Activated naive CD8-positive, alpha-beta T cell treated with anti-CD3 and anti-CD28 coated beads, Interleukin-2, amount 10 ng/mL, durations not matched to agents 7 days and 5 days (primary cell): ENCODE data around the gene CHAT. TPM values are rescaled to one million over a fixed set of nuclear protein-coding genes. Genes with fewer than 3 reads are reported as not detected.
"Not testable (repeated sequence)": the region's sequence is repeated elsewhere in the genome, so short reads cannot be mapped to it uniquely, and the experiment has no call there.

Experiments
- ATAC-seq: fragments of 150-1000 bp; cut with Tn5 transposase; one replicate; pipeline ENCODE4 v1.10.0; 2021; ENCODE audit warnings: low read depth, moderate library complexity
- POLR2A ChIA-PET: fragments of 350-600 bp; sonication (Branson Sonifier 250); formaldehyde crosslinking; loops from one replicate; lab custom pipeline; 2021; ENCODE audit warnings: antibody characterized with exemption; lab: Charles Lee
- DNase-seq: peaks from one replicate; pipeline ENCODE4 v3.0.0; 2021
- H3K27ac Mint-ChIP-seq: one replicate; pipeline ENCODE4 v1.8.0; 2022; ENCODE audit warnings: mild to moderate bottlenecking, mixed read lengths
- H3K27me3 Mint-ChIP-seq: one replicate; pipeline ENCODE4 v1.8.0; 2022; ENCODE audit warnings: mild to moderate bottlenecking, moderate library complexity, mixed read lengths
- H3K36me3 Mint-ChIP-seq: one replicate; pipeline ENCODE4 v1.8.0; 2021; ENCODE audit warnings: mild to moderate bottlenecking, mixed read lengths
- H3K4me1 Mint-ChIP-seq: one replicate; pipeline ENCODE4 v1.8.0; 2021; ENCODE audit warnings: mixed read lengths
- H3K4me3 Mint-ChIP-seq: one replicate; pipeline ENCODE4 v1.8.0; 2022; ENCODE audit warnings: mild to moderate bottlenecking, moderate library complexity, mixed read lengths
- H3K9me3 Mint-ChIP-seq: one replicate; pipeline ENCODE4 v1.8.0; 2021; ENCODE audit warnings: mixed read lengths
- total RNA-seq, 2 experiments: library from RNA; stranded (reverse); gene quantifications; one replicate each; pipeline ENCODE4 v1.2.3, GENCODE V29; 2021

The CHAT gene
- total RNA-seq, 2 experiments from 2014 or later, result not detected

DNA sequence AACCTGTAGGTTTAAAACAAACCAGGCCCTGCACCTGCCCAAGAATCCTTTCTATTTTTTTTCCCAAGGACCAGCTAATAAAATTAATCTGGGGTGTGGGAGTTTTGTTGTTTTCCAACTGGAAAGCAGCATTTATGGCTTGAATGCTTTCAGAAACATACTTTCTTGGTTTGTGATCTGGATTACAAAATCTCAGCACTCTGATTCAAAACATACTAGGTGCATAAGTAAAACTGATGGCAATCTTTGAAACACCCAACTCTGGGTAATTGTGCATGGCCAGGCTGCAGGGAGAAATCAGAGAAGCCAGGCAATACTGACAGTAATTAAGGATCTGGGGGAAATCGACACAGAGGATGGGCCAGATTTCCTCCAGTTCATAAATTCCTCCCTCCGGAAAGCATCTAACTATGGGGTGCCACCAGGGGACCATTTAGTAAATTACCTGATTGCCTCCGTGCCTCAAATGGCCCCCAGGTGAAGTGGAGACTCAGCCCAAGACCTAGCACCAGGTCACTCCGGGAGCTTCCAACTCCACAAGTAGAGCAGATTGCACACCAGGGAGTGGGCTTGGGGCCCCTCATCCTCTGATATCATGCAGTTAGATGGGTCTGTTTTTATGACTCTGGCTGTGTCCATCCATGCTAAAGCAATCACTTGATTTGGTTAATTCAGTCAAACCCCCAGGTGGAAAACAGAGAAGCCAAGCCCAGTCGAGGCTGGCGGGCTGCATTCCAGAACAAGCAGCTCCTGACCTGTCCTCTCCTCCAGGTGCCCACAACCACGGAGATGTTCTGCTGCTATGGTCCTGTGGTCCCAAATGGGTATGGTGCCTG, 50.4 kb downstream of the CHAT start:
- Mint-ChIP-seq H3K36me3 (no peaks in the 10 kb centered on the region), H3K4me3 (no peak overlapping the region), H3K27ac (no peak overlapping the region), H3K27me3 (peaks cover 12% of the 10 kb centered on the region), H3K4me1 (no peaks in the 10 kb centered on the region), H3K9me3 (peaks cover 1% of the 10 kb centered on the region)
- POLR2A ChIA-PET, result no interaction called here
- no peak for ATAC-seq
- DNase-seq, result no peak

DNA sequence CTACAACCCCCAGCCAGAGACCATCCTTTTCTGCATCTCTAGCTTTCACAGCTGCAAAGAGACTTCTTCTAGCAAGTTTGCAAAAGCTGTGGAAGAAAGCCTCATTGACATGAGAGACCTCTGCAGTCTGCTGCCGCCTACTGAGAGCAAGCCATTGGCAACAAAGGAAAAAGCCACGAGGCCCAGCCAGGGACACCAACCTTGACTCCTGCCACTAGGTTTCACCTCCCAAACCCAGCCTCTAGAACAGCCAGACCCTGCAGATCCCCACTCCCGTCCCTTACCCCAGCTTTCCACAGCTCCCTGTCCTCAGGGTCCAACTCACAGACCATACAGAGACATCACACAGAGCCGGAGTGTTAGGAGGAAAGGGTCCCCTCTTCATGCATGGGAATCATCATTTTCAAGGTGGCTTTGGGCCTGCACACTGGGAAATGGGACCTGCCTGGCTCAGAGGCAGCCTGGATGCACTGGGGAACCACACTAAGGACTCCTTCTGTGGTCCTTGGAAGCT, 51.1 kb downstream of the CHAT start:
- ATAC-seq (no peak), DNase-seq (no peak)
- no peak overlapping the region for H3K27ac Mint-ChIP-seq
- POLR2A ChIA-PET, result no interaction called here
- H3K9me3 Mint-ChIP-seq, result no peaks in the 10 kb centered on the region
- peaks cover 11% of the 10 kb centered on the region for H3K27me3 Mint-ChIP-seq
- no peak overlapping the region for H3K4me3 Mint-ChIP-seq
- H3K36me3 Mint-ChIP-seq, result no peaks in the 10 kb centered on the region
- no peaks in the 10 kb centered on the region for H3K4me1 Mint-ChIP-seq

DNA sequence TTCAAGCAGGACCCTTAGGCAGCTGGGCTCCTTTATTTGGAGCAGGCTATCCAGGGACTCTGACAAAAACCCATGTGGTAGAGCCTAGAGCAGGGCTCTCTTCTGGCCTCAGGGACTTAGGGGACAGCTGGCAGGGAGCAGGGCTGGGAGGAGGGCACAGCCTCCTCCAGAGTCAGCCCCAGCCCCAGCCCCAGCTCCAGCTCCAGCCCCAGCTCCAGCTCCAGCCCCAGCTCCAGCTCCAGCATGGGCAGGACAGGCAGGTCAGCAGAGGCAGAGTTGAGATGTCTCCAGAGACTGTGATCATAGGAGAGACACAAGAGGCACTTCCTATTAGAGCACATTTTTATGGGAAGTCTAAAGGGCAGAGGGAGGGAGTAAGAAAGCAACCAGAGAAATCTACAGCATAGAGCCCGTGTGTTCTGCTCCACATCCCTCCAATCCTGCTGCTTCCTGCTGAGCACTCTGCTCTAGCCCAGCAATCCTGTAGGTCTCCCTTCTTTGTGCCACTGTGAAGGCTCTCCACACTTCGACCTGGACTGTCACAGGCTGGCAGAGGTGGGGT, 52.3 kb downstream of the CHAT start:
- no peak overlapping the region for H3K27ac Mint-ChIP-seq
- no peaks in the 10 kb centered on the region for H3K36me3 Mint-ChIP-seq
- no peaks in the 10 kb centered on the region for H3K4me1 Mint-ChIP-seq
- H3K4me3 Mint-ChIP-seq, result no peak overlapping the region
- H3K27me3 Mint-ChIP-seq, result peaks cover 16% of the 10 kb centered on the region
- H3K9me3 Mint-ChIP-seq, result no peaks in the 10 kb centered on the region
- ATAC-seq (no peak), DNase-seq (no peak)
- POLR2A ChIA-PET, result no interaction called here

DNA sequence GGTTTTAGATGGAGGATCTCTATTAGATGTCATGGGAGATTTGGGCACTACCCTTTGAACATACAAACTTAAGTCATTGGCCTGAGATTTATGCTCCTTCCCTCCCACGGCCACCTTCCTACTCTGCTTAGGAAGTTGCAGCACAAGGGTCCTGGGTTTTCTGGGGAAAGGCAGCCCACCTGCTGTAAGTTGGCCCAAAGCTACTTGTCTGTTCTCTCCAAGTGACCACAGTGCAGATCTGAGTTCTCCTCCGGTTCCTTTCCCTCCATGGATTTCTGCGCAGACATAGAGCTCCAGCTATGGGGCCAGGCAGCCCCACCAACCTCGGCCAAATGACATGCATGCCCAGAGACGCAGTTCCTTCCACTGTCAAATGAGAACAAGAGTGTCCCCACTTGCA, 52.8 kb downstream of the CHAT start:
- POLR2A ChIA-PET, result no interaction called here
- Mint-ChIP-seq H3K9me3 (no peaks in the 10 kb centered on the region), H3K4me1 (no peaks in the 10 kb centered on the region), H3K27me3 (peaks cover 21% of the 10 kb centered on the region), H3K4me3 (no peak overlapping the region), H3K27ac (no peak overlapping the region), H3K36me3 (no peaks in the 10 kb centered on the region)
- ATAC-seq (no peak), DNase-seq (no peak)

DNA sequence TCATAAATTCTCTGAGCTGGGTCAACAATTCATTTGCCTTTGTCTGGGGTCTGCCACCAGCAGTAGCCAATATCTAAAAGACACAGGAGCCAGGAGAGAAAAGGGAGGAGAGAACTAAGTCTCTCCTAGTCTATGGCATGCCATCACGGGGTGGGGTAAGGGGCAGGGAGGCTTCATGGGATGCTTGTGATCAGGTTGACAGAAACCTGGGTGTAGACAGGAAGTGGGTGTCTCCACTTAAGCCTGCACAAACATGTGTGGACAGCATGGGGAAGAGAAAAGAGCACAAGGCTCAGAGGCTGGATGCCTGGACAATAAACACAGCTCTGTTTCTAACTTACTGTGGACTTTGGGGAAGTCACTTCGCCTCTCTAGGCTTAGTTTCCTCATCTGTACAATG, 54.2 kb downstream of the CHAT start:
- no peaks in the 10 kb centered on the region for H3K36me3 Mint-ChIP-seq
- no peak for ATAC-seq
- H3K9me3 Mint-ChIP-seq, result no peaks in the 10 kb centered on the region
- no peak for DNase-seq
- POLR2A ChIA-PET, result no interaction called here
- peaks cover 29% of the 10 kb centered on the region for H3K27me3 Mint-ChIP-seq
- no peak overlapping the region for H3K4me3 Mint-ChIP-seq
- no peak overlapping the region for H3K27ac Mint-ChIP-seq
- no peaks in the 10 kb centered on the region for H3K4me1 Mint-ChIP-seq

DNA sequence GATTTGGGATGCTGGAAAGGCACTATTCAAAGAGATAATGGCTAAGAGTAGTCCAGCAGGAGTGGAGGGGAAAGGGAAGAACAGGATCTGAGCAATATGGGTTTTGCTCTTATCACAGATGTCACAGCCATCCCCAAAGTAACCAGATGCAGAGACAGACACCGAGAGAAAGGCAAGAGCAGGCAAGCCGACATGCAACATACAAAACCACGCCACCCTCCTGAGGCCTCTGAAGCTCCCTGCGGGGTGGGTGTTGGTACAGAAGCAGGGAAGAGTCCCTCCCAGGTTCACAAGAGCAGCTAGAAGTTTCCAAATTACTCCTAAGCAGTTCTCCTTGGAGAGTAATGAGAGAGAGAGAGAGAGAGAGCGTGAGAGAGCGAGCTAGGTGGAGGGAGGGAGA, 54.8 kb downstream of the CHAT start:
- Mint-ChIP-seq H3K27ac (no peak overlapping the region), H3K4me3 (no peak overlapping the region), H3K36me3 (no peaks in the 10 kb centered on the region), H3K4me1 (no peaks in the 10 kb centered on the region), H3K9me3 (no peaks in the 10 kb centered on the region), H3K27me3 (peaks cover 36% of the 10 kb centered on the region)
- DNase-seq, result no peak
- POLR2A ChIA-PET, result no interaction called here
- ATAC-seq, result no peak

DNA sequence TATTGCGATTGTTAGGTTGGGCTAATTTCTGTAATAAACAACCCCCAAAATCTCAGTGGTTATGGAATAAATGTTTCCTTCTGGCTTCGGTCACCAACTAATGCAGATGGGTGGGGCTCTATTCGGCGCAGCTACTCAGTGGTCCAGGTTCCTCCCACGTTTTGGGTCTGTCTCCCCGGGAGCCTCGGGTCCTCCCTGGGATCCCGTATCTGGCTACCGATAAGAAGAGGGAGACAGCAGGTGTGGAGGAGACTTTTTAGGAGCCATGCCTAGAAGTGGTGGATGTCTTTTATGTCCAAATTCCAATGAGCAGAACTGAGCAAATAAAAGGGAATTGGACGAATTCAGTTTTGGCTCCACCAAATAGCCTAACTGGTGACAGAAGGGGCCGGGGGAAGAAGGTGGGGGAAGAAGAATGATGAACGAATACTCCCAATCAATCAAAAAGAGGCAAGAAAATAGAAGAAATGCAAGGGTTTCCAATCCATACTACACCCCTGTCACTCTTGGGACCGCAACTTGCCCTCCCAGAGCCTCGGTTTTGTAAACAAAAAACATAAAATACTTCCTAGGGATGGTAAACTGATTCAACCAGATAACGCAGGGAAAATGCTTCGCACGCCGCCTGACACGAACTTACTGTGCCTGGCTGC, 65.1 kb downstream of the CHAT start:
- ATAC-seq (no peak), DNase-seq (no peak)
- no peaks in the 10 kb centered on the region for H3K36me3 Mint-ChIP-seq
- peaks cover 5% of the 10 kb centered on the region for H3K4me1 Mint-ChIP-seq
- peaks cover 18% of the 10 kb centered on the region for H3K9me3 Mint-ChIP-seq
- POLR2A ChIA-PET, result no interaction called here
- peaks cover 47% of the 10 kb centered on the region for H3K27me3 Mint-ChIP-seq
- H3K27ac Mint-ChIP-seq, result no peak overlapping the region
- peak overlapping the region; percentile 23 for H3K4me3 Mint-ChIP-seq

DNA sequence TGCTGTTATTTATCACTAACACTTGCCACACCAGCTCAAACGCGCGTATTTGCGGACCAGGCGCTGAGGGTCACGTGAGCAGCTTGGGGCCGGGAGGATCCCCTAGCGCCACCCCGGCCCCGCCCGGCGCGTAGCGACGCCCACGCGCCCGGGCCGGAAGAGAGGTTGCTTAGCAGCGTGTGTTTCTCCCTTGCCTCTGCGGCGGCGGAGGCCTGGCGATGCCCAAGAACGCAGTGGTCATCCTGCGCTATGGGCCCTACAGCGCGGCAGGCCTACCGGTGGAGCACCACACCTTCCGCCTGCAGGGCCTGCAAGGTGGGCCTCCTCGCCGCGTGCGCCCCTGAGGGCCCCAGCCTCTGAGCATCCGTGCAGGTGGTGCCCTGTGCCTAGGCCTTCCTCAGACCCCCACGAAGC, 65.7 kb downstream of the CHAT start, which contains the start of gene C10orf53:
C10orf53 (plus strand) TSS at position 172 of the 414 bp plus-strand sequence; CDS start at position 219, 47 bp downstream.
- POLR2A ChIA-PET, result no interaction called here
- Mint-ChIP-seq H3K9me3 (peaks cover 18% of the 10 kb centered on the region), H3K27me3 (peaks cover 43% of the 10 kb centered on the region), H3K36me3 (no peaks in the 10 kb centered on the region), H3K4me3 (peak within 1 kb of the TSS; percentile 23), H3K27ac (no peak within 1 kb of the TSS), H3K4me1 (peaks cover 5% of the 10 kb centered on the region)
- ATAC-seq, result peak; percentile 78
- peak; percentile 62 for DNase-seq

DNA sequence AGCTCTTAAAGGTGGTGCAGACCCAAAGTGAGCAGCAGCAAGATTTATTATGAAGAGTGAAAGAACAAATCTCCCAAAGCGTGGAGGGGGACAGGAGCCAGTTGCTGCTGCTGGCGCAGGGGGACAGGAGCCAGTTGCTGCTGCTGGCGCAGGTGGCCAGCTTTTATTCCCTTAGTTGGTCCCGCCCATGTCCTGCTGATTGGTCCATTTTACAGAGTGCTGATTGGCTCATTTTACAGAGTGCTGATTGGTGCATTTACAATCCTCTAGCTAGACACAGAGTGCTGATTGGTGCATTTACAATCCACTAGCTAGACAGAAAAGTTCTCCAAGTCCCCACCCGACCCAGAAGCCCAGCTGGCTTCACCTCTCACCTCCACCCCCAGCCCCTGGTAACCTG, 68.6 kb downstream of the CHAT start:
- H3K4me1 Mint-ChIP-seq, H3K27ac Mint-ChIP-seq, H3K36me3 Mint-ChIP-seq, ATAC-seq, POLR2A ChIA-PET, DNase-seq, H3K4me3 Mint-ChIP-seq: not testable (repeated sequence)
- peaks cover 18% of the 10 kb centered on the region for H3K9me3 Mint-ChIP-seq
- peaks cover 34% of the 10 kb centered on the region for H3K27me3 Mint-ChIP-seq

DNA sequence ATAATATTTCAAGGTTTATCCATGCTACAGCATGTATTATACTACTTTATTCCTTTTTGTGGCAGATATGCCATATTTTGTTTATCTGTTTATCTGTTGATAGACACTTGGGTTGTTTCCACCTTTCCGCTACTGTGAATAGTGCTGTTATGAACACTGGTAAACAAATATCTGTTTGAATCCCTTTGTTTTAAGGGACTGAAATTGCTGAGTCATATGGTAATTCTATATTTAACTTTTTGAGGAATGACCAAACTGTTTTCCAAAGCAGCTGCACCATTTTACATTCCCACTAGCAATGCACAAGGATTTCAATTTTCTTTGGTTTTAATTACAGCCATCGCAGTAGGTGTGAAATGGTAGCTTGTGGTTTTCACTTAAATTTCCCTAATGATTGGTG, 69.0 kb downstream of the CHAT start:
- DNase-seq (no peak), ATAC-seq (no peak)
- POLR2A ChIA-PET, result no interaction called here
- Mint-ChIP-seq H3K9me3 (peaks cover 16% of the 10 kb centered on the region), H3K4me3 (no peak overlapping the region), H3K27ac (no peak overlapping the region), H3K4me1 (peaks cover 5% of the 10 kb centered on the region), H3K27me3 (peaks cover 34% of the 10 kb centered on the region), H3K36me3 (no peaks in the 10 kb centered on the region)

DNA sequence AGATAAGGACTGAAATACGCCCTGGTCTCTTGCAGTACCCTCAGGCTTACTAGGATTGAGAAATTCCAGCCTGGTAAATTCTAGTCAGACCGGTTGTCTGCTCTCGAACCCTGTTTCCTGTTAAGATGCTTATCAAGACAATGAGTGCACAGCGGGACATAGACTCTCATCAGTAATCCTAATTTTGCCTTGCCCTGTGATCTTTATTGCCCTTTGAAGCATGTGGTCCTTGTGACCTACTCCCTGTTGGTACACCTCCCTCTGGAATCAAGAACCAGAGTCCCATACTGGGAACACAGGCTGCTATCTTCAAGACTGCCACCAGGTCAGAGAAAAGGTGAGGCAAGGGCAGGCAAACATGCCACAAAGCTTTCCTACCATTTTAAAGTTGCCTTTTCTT, 72.8 kb downstream of the CHAT start:
- Mint-ChIP-seq H3K4me3 (no peak overlapping the region), H3K9me3 (peaks cover 4% of the 10 kb centered on the region), H3K4me1 (no peaks in the 10 kb centered on the region), H3K27me3 (peaks cover 54% of the 10 kb centered on the region), H3K27ac (no peak overlapping the region), H3K36me3 (no peaks in the 10 kb centered on the region)
- POLR2A ChIA-PET, result no interaction called here
- ATAC-seq (no peak), DNase-seq (no peak)

DNA sequence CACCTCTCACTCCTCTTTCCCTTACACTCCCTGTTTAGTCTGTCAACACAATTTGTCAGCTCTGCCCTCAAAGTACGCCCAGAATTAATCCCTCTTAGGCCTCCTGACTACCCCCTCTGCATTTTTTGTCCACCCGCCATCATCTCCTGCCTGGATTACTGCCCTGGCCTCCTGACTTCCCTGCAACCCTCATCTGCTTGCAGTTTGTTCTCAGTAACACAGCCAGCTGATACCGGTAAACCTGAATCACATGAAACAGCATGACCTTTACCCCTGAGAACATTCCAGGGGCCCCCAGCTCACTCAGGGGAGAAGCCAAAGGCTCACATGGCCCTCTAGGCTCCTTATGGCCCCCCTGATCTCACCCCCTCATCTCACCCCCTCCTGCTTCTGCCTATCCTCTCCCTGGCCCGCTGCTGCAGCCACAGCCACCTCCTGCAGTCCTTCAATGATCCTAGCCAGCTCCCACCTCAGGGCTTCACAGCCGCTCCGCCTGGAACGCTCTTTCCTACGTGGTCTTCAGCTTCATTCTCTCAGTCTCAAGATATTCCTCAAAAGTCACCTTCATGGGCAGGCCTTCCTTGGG, 74.5 kb downstream of the CHAT start:
- Mint-ChIP-seq H3K4me1 (no peaks in the 10 kb centered on the region), H3K4me3 (no peak overlapping the region), H3K27ac (no peak overlapping the region), H3K27me3 (peaks cover 66% of the 10 kb centered on the region), H3K9me3 (peaks cover 1% of the 10 kb centered on the region), H3K36me3 (no peaks in the 10 kb centered on the region)
- ATAC-seq, result no peak
- POLR2A ChIA-PET, result no interaction called here
- no peak for DNase-seq

DNA sequence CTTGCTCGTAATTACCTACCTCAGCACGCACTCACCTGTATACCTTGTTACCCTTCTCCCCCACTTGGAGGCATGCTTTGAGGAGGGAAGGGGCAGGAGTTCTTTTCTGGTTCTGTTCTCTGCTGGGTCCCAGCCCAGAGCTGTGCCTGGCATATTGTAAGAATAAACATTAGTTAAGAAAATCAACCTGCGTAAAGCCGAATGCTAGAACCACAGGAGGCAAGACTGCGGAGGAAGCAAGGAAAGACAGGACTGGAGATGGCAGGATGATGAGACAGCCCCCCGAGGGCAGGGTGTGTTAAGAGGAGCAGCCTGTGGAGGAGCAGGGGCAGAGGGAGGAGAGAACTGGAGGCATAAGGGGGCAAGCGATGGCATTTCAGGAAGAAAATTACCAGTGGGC, 75.1 kb downstream of the CHAT start:
- no peak overlapping the region for H3K4me3 Mint-ChIP-seq
- peaks cover 64% of the 10 kb centered on the region for H3K27me3 Mint-ChIP-seq
- H3K36me3 Mint-ChIP-seq, result no peaks in the 10 kb centered on the region
- no peak for ATAC-seq
- no peak overlapping the region for H3K27ac Mint-ChIP-seq
- no peak for DNase-seq
- no peaks in the 10 kb centered on the region for H3K4me1 Mint-ChIP-seq
- H3K9me3 Mint-ChIP-seq, result peaks cover 1% of the 10 kb centered on the region
- POLR2A ChIA-PET, result no interaction called here
